Measurements from ENCODE around the gene HMOX1. TPM values are rescaled to one million over a fixed set of nuclear protein-coding genes. Genes with fewer than 3 reads are reported as not detected.
A peak's percentile ranks its signal among the peaks of the same experiment; 100 is the strongest.

The HMOX1 gene
- total RNA-seq, 6 experiments from 2014 or later = 15.7 to 255 (median 47.2) TPM

DNA sequence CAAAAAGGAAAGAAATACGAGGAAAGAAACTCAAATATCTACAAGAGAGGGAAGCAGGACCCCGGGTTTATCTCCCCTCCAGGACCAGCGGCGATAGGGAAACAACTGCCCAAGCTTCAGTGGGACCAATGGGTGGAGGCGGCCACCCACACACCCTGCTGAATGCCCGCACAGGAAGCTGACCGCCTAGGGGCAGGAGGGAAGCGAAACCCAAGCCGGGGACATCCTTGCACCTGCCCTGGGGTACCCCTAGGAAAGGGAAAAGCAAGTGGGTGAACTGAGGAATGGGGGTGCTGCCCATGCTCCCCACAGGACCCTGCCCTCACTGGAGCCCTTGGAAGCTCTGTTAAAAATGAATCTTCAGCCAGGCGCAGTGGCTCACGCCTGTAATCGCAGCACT, 27.6 kb upstream of the HMOX1 start:
- TF ChIP-seq POLR2A (IDR thresholded peaks at IDR 0.05) = no peak
- TF ChIP-seq, protein P1, sequence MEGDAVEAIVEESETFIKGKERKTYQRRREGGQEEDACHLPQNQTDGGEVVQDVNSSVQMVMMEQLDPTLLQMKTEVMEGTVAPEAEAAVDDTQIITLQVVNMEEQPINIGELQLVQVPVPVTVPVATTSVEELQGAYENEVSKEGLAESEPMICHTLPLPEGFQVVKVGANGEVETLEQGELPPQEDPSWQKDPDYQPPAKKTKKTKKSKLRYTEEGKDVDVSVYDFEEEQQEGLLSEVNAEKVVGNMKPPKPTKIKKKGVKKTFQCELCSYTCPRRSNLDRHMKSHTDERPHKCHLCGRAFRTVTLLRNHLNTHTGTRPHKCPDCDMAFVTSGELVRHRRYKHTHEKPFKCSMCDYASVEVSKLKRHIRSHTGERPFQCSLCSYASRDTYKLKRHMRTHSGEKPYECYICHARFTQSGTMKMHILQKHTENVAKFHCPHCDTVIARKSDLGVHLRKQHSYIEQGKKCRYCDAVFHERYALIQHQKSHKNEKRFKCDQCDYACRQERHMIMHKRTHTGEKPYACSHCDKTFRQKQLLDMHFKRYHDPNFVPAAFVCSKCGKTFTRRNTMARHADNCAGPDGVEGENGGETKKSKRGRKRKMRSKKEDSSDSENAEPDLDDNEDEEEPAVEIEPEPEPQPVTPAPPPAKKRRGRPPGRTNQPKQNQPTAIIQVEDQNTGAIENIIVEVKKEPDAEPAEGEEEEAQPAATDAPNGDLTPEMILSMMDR (IDR thresholded peaks at IDR 0.05) = no peak
- ATAC-seq (no peak), DNase-seq (peak in 1 of 3 donors; percentile 50)
- Histone ChIP-seq H3K27me3 (no peaks in the 10 kb centered on the region), H3K4me1 (peaks cover 0 to 22% (median 0%) of the 10 kb centered on the region in 4 donors), H3K27ac (peak overlapping the region in 2 of 3 donors; percentile 37 to 43), H3K9me3 (no peaks in the 10 kb centered on the region), H3K36me3 (no peaks in the 10 kb centered on the region), H3K4me3 (no peak overlapping the region)
- 26% methylated on average over 5 of the region's 12 CpGs for WGBS (ENCODE audit: insufficient coverage, low coverage, low lambda C conversion rate, missing lambda C conversion rate)
- intact Hi-C loops (cut with DNase I) = loop anchor here in 1 of 2 donors (5.0 to 10.0 kb wide), 2 partner anchors 61 to 229 kb away; no protein-coding TSS in a partner anchor

DNA sequence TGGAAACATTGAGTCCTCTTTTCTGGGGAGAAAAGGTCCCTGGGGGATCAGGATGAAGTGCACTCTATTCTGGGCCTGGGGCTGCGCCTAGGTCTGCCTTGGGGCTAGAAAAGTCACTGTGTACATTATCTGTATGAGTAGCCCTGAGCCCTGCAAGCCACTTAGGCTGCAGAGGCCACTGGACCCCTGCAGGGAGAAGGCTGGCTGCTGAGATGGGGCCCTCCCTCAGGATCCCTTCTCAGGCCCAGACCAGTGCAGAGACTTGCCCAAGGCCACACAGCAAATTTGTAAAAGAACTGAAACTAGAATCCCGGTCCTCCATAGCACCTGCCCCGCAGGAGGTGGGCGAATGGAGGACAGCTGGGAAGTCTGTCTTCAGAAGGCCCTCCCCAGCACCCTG, 26.8 kb upstream of the HMOX1 start:
- no peak for ATAC-seq
- intact Hi-C loops (cut with DNase I) = loop anchor here in 1 of 2 donors (5.0 to 10.0 kb wide), 2 partner anchors 61 to 228 kb away; no protein-coding TSS in a partner anchor
- WGBS (ENCODE audit: insufficient coverage, low coverage, low lambda C conversion rate, missing lambda C conversion rate) = 92% methylated on average over 2 of the region's 4 CpGs
- Histone ChIP-seq H3K36me3 (no peaks in the 10 kb centered on the region), H3K27ac (no peak overlapping the region), H3K4me1 (peaks cover 0 to 22% (median 0%) of the 10 kb centered on the region in 4 donors), H3K9me3 (no peaks in the 10 kb centered on the region), H3K4me3 (no peak overlapping the region), H3K27me3 (no peaks in the 10 kb centered on the region)
- TF ChIP-seq, protein P1 (IDR thresholded peaks at IDR 0.05) = no peak
- TF ChIP-seq POLR2A (IDR thresholded peaks at IDR 0.05) = no peak
- no peak for DNase-seq

DNA sequence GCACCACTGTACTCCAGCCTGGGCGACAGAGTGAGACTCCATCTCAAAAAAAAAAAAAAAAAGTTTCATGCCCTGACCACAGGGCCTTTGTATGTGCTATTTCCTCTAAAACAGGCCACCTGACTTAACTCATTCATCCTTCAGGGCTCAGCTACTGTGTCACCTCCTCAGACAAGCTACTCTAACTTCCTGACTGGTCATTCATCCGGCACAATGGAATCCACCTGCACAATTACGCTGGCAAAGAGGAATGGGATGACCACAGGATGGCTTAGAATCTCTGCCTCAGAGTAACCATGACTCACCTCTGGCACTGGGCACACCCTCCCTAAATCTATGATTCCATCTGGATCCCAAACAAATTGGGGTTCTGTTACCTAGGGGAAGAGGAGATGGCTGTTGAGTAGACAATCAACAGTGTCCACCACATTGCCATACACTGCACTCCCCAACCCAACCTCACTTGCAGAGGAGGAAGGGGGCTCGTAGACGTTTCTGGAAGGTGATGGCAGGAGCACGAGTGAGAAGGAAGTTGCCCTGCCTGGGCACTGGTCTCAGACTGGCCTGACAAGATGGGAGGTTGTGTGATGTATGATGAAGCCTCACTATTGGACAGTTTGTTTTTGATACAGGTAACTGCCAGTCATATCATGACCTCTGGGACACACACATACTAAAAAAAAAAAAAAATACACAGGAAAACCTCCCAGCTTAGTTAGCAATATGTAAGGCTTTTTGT, 22.8 kb upstream of the HMOX1 start:
- WGBS (ENCODE audit: insufficient coverage, low coverage, low lambda C conversion rate, missing lambda C conversion rate) = 50% methylated on average over 3 of the region's 6 CpGs
- Histone ChIP-seq H3K36me3 (no peaks in the 10 kb centered on the region), H3K27me3 (no peaks in the 10 kb centered on the region), H3K4me3 (no peak overlapping the region), H3K9me3 (no peaks in the 10 kb centered on the region), H3K27ac (no peak overlapping the region), H3K4me1 (peaks cover 0 to 3% (median 0%) of the 10 kb centered on the region in 4 donors)
- DNase-seq = no peak
- TF ChIP-seq POLR2A (IDR thresholded peaks at IDR 0.05) = no peak
- TF ChIP-seq, protein P1 (IDR thresholded peaks at IDR 0.05) = no peak
- ATAC-seq = no peak
- intact Hi-C loops (cut with DNase I) = loop anchor here in 1 of 2 donors (10.0 kb wide), 1 partner anchor 57 kb away; no protein-coding TSS in a partner anchor

DNA sequence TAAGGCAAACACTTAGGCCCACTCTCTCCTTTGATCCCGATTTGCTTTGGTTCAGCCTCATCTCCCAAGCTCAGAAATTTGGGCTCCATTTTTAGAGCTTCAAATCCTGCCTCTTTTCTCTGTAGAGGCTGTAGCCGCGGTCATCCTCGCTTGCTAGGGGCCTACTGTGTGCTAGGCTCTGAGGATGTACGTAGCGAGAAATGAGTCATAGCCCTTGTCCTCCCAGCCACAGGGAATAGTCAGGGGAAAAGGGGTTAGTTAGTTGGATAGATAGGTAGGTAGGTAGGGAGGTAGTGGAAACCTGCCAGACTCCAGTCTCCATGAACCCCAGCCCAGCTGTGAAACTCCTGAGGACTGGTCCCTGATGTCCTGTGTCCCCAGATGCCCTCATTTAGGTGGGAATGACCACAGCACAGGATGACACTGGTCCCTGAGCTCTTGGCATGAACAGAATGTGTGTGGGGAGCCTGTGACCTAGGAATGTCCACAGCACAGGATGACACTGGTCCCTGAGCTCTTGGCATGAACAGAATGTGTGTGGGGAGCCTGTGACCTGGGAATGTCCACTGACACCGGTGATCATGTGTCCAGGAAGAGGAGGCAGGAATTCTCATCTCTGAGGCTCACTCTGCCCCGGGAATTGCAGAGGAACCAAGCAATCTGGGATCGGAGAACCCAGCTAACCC, 21.4 kb upstream of the HMOX1 start:
- Histone ChIP-seq H3K36me3 (no peaks in the 10 kb centered on the region), H3K27me3 (no peaks in the 10 kb centered on the region), H3K9me3 (no peaks in the 10 kb centered on the region), H3K4me3 (no peak overlapping the region), H3K27ac (no peak overlapping the region), H3K4me1 (peaks cover 0 to 3% (median 0%) of the 10 kb centered on the region in 4 donors)
- DNase-seq (no peak), ATAC-seq (peak in 1 of 4 donors; percentile 9)
- no peak for TF ChIP-seq POLR2A (IDR thresholded peaks at IDR 0.05)
- TF ChIP-seq, protein P1 (IDR thresholded peaks at IDR 0.05) = no peak
- WGBS (ENCODE audit: insufficient coverage, low coverage, low lambda C conversion rate, missing lambda C conversion rate) = 87% methylated on average over 6 of the region's 9 CpGs
- intact Hi-C loops (cut with DNase I) = loop anchor here in 1 of 2 donors (10.0 kb wide), 1 partner anchor 55 kb away; no protein-coding TSS in a partner anchor
